Lower leg skin (tissue), 3 donors: ENCODE results near the gene RAB5A.

ENCODE experiments used
- CTCF ChIP-seq, 3 donors: fragments of 450-650 bp; IDR thresholded peaks; one replicate each; pipeline ENCODE4 v1.5.1; 2016; ENCODE audit warnings: antibody characterized with exemption in 3 of 3, mild to moderate bottlenecking in 3 of 3, moderate library complexity in 2 of 3
- POLR2A ChIP-seq, 2 donors: fragments of 450-650 bp; IDR thresholded peaks; one replicate each; pipeline ENCODE4 v1.6.1; 2016 to 2017; ENCODE audit warnings: antibody characterized with exemption in 2 of 2, mild to moderate bottlenecking in 1 of 2, moderate library complexity in 1 of 2

DNA sequence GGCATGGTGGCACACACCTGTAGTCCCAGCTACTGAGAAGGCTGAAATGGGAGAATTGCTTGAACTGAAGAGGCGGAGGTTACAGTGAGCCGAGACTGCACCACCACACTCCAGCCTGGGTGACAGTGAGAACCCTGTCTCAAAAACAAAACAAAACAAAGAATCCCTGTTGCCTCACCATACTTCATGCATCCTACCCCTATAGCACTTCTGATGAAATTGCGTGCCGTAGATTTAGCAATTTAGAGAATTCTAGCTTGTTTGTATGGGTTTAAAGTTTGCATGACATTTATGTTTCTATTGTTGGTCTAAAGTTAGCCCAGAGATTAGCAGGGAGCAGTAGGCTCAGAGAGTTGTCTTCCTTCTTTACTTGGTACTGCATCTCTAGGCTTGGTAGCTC is 7.8 kb downstream of the RAB5A start:
- TF ChIP-seq CTCF (IDR thresholded peaks at IDR 0.05): no peak
- no peak for TF ChIP-seq POLR2A (IDR thresholded peaks at IDR 0.05)
